ENCODE data around the gene MRPL23.

GRCh38 chr11:1966531-1966930 is 19.4 kb downstream of the MRPL23 start:
- TF ChIP-seq CTCF (optimal IDR thresholded peaks at IDR 0.05 in 1 of 3, IDR thresholded peaks at IDR 0.05 in 1 of 3, conservative IDR thresholded peaks at IDR 0.05 in 1 of 3; ENCODE audit: extremely low read depth in 1 of 3, insufficient read depth in 2 of 3, low read length in 3 of 3) (no peak), EZH2 (IDR thresholded peaks at IDR 0.05; ENCODE audit: low read length) (no peak)

Data from keratinocyte (primary cell).